Left colon (tissue), 2 donors: ENCODE measurements around the gene BRD3OS. TPM values are rescaled to one million over a fixed set of nuclear protein-coding genes. Genes with fewer than 3 reads are reported as not detected.
A peak's percentile ranks its signal among the peaks of the same experiment; 100 is the strongest.

Experiments used
- ATAC-seq: fragments of 200-7000 bp; cut with Tn5 transposase; one replicate; pipeline ENCODE4 v1.9.1; 2020; ENCODE audit warnings: mild to moderate bottlenecking, moderate library complexity
- DNase-seq, 2 donors: peaks; one replicate each; pipeline ENCODE4 v3.0.0-alpha.2; 2020
- intact Hi-C, 2 donors: fragments of 100-400 bp; cut with DNase I in 1 of 2; cut with micrococcal nuclease in 1 of 2; formaldehyde crosslinking; loops; one replicate each; pipeline versions ENCODE4 v1.11.2 to v1.14.0; 2022; cut with DNase I, micrococcal nuclease
- total RNA-seq, 2 donors: library from RNA; stranded (reverse); fragmentation: NEBNext Ultra II Directional; extraction: Animal tissue kit (Norgen Biotek cat#: 25700); gene quantifications; one replicate each; pipeline ENCODE4 v1.2.1, GENCODE V29; 2021
- donor health status: DM: no; HTN: no; CAD: no.
- donor health status: DM: yes; HTN: yes; CAD: no.

BRD3OS gene
- total RNA-seq, 2 donors from 2014 or later = 2.9 to 6.4 TPM

- DNase-seq = no peak
- no peak for ATAC-seq
- intact Hi-C loops = loop anchor here (5.0 kb wide), 1 partner anchor 207 kb away; no protein-coding TSS in a partner anchor
Observed at GRCh38 chr9:133998915-133999595, 26.2 kb upstream of the BRD3OS start.

GRCh38 chr9:133999851-134000265 lies 25.4 kb upstream of the BRD3OS start:
- no peak for DNase-seq
- intact Hi-C loops = loop anchor here (5.0 kb wide), 1 partner anchor 208 kb away; no protein-coding TSS in a partner anchor
- ATAC-seq = no peak

- ATAC-seq (no peak), DNase-seq (no peak)
- intact Hi-C loops = no loop called here
Observed at GRCh38 chr9:134002796-134003195, 22.5 kb upstream of the BRD3OS start.

- ATAC-seq (no peak), DNase-seq (no peak)
- intact Hi-C loops = no loop called here
Observed at GRCh38 chr9:134003237-134003636, 22.0 kb upstream of the BRD3OS start.

- ATAC-seq (no peak), DNase-seq (no peak)
- intact Hi-C loops = no loop called here
Observed at GRCh38 chr9:134004131-134004873, 21.0 kb upstream of the BRD3OS start.

- intact Hi-C loops = no loop called here
- ATAC-seq (no peak), DNase-seq (no peak)
Observed at GRCh38 chr9:134004881-134005280, 20.4 kb upstream of the BRD3OS start.

- ATAC-seq (no peak), DNase-seq (no peak)
- intact Hi-C loops = no loop called here
Observed at GRCh38 chr9:134005381-134005780, 19.9 kb upstream of the BRD3OS start.

- intact Hi-C loops = no loop called here
- ATAC-seq (no peak), DNase-seq (no peak)
Observed at GRCh38 chr9:134007150-134007549, 18.1 kb upstream of the BRD3OS start.

- DNase-seq (no peak), ATAC-seq (no peak)
- intact Hi-C loops = no loop called here
Observed at GRCh38 chr9:134007571-134007970, 17.7 kb upstream of the BRD3OS start.

GRCh38 chr9:134010310-134011173 lies 14.7 kb upstream of the BRD3OS start:
- ATAC-seq (no peak), DNase-seq (no peak)
- intact Hi-C loops = no loop called here

- intact Hi-C loops = no loop called here
- ATAC-seq (no peak), DNase-seq (no peak)
Observed at GRCh38 chr9:134011401-134011800, 13.9 kb upstream of the BRD3OS start.

- intact Hi-C loops = no loop called here
- DNase-seq = no peak
- ATAC-seq = no peak
Observed at GRCh38 chr9:134014946-134015345, 10.3 kb upstream of the BRD3OS start.

GRCh38 chr9:134024214-134024792 lies 978 bp upstream of the BRD3OS start:
- no peak for ATAC-seq
- intact Hi-C loops = no loop called here
- DNase-seq = no peak

- ATAC-seq (peak; percentile 2), DNase-seq (peak in 1 of 2 donors; percentile 59)
- intact Hi-C loops = no loop called here
Observed at GRCh38 chr9:134025606-134026541, 593 bp downstream of the BRD3OS start.

- intact Hi-C loops = no loop called here
- DNase-seq = peak in 1 of 2 donors; percentile 41
- no peak for ATAC-seq
Observed at GRCh38 chr9:134026581-134026980, 1.3 kb downstream of the BRD3OS start.

- intact Hi-C loops = no loop called here
- DNase-seq = no peak
- ATAC-seq = no peak
Observed at GRCh38 chr9:134026981-134027380, 1.7 kb downstream of the BRD3OS start.

GRCh38 chr9:134027561-134027960 lies 2.3 kb downstream of the BRD3OS start:
- intact Hi-C loops = no loop called here
- no peak for ATAC-seq
- no peak for DNase-seq

GRCh38 chr9:134028076-134028475 lies 2.8 kb downstream of the BRD3OS start:
- ATAC-seq (no peak), DNase-seq (no peak)
- intact Hi-C loops = no loop called here
